ENCODE measurements around the gene RMDN2.

- TF ChIP-seq CTCF (IDR thresholded peaks at IDR 0.05) (no peak), E2F1 (CRISPR knock-in tag; IDR thresholded peaks at IDR 0.05) (no peak), MLX (CRISPR knock-in tag; IDR thresholded peaks at IDR 0.05) (no peak), STAT6 (CRISPR knock-in tag; conservative IDR thresholded peaks at IDR 0.05; ENCODE audit: low read depth) (no peak), AR (CRISPR knock-in tag; IDR thresholded peaks at IDR 0.05) (no peak), SP1 (CRISPR knock-in tag; conservative IDR thresholded peaks at IDR 0.05) (no peak), ETV6 (CRISPR knock-in tag; IDR thresholded peaks at IDR 0.05) (no peak), ZBTB43 (CRISPR knock-in tag; IDR thresholded peaks at IDR 0.05) (no peak)
These were observed 114.2 kb downstream of the RMDN2 start for GRCh38 chr2:38039121-38039910.
